H1 (cell line): ENCODE data around the gene NELL1.

Experiments
- CEBPB ChIP-seq: IDR thresholded peaks from 2 replicates; pipeline ENCODE4 v1.6.1; 2012; ENCODE audit warnings: low read depth, low read length
- CREB1 ChIP-seq: IDR thresholded peaks from 2 replicates; pipeline ENCODE4 v1.6.1; 2012; ENCODE audit warnings: inconsistent platforms
- POLR2AphosphoS5 ChIP-seq: IDR thresholded peaks from 2 replicates; pipeline ENCODE4 v1.6.1; 2011; ENCODE audit warnings: low read depth, low read length
- POU5F1 ChIP-seq: IDR thresholded peaks from 2 replicates; pipeline ENCODE4 v1.6.1; 2011; ENCODE audit warnings: low read depth, mild to moderate bottlenecking, low read length, moderate library complexity
- TAF1 ChIP-seq: IDR thresholded peaks from 2 replicates; pipeline ENCODE4 v1.6.1; 2011; ENCODE audit warnings: mild to moderate bottlenecking, low read depth, low read length
- TBP ChIP-seq: IDR thresholded peaks from 2 replicates; pipeline ENCODE4 v1.6.1; 2011; ENCODE audit warnings: low read depth, low read length, improper control_type of control experiment
- TEAD4 ChIP-seq: IDR thresholded peaks from 2 replicates; pipeline ENCODE4 v1.6.1; 2012; ENCODE audit warnings: low read depth, low read length, inconsistent platforms, mixed read lengths
- ZNF274 ChIP-seq: IDR thresholded peaks from 2 replicates; pipeline ENCODE4 v1.7.0; 2012; ENCODE audit warnings: low read length, borderline replicate concordance; ENCODE audit errors: extremely low read depth
- TF ChIP-seq, protein P1 (sequence below): IDR thresholded peaks from 2 replicates; pipeline ENCODE4 v1.6.1; 2012; ENCODE audit warnings: inconsistent platforms

- TF ChIP-seq, protein P1, sequence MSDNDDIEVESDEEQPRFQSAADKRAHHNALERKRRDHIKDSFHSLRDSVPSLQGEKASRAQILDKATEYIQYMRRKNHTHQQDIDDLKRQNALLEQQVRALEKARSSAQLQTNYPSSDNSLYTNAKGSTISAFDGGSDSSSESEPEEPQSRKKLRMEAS, result no peak
- no peak for TF ChIP-seq TBP
- no peak for TF ChIP-seq ZNF274
- TF ChIP-seq CREB1, result no peak
- TF ChIP-seq TEAD4, result no peak
- TF ChIP-seq POLR2AphosphoS5, result no peak
- no peak for TF ChIP-seq POU5F1
- no peak for TF ChIP-seq CEBPB
- no peak for TF ChIP-seq TAF1
These were observed 60.3 kb downstream of the NELL1 start for GRCh38 chr11:20729597-20730105.
